GM10266 (cell line): Measurements from ENCODE around the gene WFS1.

Experiments used
- DNase-seq: peaks from one replicate; pipeline ENCODE4 v3.0.0; 2012; ENCODE audit errors: extremely low spot score
- CTCF ChIP-seq: IDR thresholded peaks from 2 replicates; pipeline ENCODE4 v1.5.1; 2012; ENCODE audit warnings: mild to moderate bottlenecking, low read depth; ENCODE audit not compliant: control insufficient read depth, insufficient read depth; ENCODE audit errors: missing control alignments

Gene WFS1

GRCh38 chr4:6321361-6321760 is 51.7 kb downstream of the WFS1 start:
- TF ChIP-seq CTCF = no peak

GRCh38 chr4:6322067-6322760 is 52.6 kb downstream of the WFS1 start:
- no peak for DNase-seq
- TF ChIP-seq CTCF = no peak

More at GRCh38 chr4:6321361-6321760, 51.7 kb downstream of the WFS1 start:
- DNase-seq = no peak

GRCh38 chr4:6322761-6323566 is 53.3 kb downstream of the WFS1 start:
- no peak for DNase-seq
- no peak for TF ChIP-seq CTCF

GRCh38 chr4:6324461-6324998 is 54.9 kb downstream of the WFS1 start:
- no peak for TF ChIP-seq CTCF
- no peak for DNase-seq

- DNase-seq = no peak
- TF ChIP-seq CTCF = no peak
Observed at GRCh38 chr4:6324999-6325787, 55.5 kb downstream of the WFS1 start.

- TF ChIP-seq CTCF = no peak
- DNase-seq = no peak
Observed at GRCh38 chr4:6325788-6326290, 56.2 kb downstream of the WFS1 start.
